ENCODE results near the gene ZFPM1.

ZFPM1 gene

DNA sequence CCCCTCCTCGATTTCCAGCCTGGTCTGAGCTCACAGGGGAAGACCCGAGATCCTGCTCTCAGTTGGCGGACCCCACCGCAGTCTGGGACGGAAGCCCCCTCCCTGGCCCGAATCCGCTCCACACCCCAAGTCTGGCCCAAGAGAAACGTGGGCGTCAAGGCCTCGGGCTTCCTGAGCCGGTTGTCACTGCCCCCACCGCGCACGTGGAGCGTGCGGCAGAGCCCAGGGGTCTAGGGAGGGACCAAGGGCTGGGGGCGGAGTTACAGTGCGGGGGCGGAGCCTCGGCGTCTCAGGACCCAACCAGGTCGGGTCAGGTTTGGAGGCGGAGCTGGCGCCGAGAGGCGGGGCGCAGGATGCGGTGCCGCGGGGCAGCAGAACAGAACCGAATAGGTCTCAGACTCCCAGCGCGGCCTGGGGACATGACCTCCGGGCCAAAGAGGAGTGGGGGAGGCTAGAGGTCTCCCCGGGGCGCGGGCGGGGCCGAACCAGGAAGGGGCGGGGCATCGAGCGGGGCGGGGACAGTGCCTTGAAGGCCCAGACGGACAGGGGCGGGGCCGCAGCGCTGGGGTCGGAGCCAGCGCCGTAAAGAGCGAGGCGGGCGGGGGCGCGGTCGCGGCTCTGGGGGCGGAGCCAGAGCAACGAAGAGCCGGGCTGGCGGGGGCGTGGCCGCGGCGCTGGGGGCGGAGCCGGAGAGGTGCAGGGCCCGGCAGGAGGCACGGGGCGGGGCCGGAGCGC, 431 bp upstream of the ZFPM1 start:
- peak; percentile 99 for DNase-seq

- peak; percentile 51 for DNase-seq
Observed at GRCh38 chr16:88453611-88454522, 787 bp downstream of the ZFPM1 start.

DNA sequence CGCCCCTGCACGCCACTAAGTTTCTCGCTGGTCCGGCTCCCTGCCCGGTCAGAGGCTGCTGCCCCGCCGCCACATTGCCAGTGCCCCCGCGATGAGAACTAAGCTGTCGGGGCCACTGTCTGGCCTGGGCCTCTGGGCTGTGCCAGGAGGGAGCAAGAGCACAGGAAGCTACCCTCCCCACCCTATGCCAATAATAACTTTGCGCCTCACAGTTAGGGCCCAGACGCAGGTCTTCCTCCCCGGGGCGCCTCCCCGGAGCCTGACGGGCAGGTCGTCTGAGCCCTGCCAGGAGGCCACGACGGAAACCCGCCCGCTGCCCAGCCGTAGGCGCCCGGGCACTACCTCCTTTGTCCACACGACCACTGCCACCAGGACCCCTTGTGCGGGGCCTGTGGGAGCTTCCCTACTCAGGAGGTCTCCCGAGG, 1.5 kb downstream of the ZFPM1 start:
- DNase-seq: peak; percentile 68

GRCh38 chr16:88455610-88456355, 2.7 kb downstream of the ZFPM1 start:
- peak; percentile 88 for DNase-seq

DNA sequence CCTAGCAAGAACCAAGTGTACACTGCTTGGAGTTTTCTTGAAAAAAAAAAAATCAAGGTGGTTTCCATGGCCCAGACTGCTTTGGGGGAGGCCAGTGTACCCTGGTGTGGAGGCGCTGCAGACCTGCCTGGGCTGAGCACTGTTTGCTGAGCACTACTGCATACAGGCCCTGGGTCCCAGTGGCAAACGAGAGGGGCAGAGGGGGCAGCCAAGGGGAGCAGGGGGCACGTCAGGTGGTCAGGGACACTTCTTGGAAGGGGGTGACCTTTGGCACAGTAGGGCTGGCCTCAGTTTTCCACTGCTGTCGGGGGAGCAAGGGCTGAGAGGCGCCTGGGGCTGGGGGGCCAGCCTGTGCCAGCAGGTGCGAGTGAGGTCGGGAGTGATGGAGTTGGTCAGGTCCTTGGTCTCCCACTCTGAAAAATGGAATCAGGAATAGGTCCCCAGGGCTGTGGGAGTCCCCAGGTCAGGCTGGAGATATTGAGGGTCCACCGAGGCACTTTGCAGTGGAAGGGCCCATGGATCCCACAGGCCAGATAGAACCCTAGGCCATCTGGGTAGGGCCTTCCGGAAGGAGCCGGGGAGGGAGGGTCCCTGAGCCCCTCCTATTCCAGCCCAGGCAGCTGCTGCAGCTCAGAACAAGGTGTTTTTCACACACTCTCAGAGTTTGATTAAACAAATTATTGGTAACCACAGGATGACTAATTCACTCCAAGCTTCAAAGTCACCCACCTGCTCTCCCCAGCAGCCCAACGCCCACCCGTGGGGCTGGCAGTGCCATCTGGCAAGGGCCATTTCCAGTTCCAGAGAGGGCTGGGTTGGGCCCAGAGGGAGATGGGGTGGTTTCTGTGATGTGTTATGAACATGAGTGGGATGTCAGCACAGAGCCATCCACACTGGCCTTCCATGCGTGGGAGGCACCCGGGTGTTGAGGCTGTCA, 3.5 kb downstream of the ZFPM1 start:
- DNase-seq: peak; percentile 49

- DNase-seq: no peak
Observed at GRCh38 chr16:88458039-88458772, 5.1 kb downstream of the ZFPM1 start.

DNA sequence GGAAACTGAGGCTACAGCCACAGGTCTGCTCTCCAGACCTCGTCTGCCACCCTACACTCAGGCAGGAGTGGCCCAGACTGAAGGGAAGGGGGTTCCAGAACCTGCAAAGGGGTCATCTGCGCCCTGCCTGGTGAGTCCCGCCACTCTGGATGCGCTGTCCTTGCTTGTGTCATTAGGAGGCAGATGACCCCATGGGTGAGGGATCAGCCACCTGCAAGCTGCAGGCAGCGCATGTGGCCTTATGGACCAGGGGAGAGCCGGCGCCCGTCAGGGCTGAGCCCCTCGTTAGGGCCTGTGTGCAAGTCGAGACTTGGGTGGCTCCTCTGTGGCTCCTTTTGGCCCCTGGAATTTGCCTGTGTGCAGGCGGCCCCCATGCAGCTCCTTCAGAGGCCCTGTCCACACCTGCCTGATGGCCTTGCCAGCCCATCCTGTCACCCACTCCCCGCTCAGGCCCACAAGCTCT, 5.7 kb downstream of the ZFPM1 start:
- DNase-seq: no peak

DNA sequence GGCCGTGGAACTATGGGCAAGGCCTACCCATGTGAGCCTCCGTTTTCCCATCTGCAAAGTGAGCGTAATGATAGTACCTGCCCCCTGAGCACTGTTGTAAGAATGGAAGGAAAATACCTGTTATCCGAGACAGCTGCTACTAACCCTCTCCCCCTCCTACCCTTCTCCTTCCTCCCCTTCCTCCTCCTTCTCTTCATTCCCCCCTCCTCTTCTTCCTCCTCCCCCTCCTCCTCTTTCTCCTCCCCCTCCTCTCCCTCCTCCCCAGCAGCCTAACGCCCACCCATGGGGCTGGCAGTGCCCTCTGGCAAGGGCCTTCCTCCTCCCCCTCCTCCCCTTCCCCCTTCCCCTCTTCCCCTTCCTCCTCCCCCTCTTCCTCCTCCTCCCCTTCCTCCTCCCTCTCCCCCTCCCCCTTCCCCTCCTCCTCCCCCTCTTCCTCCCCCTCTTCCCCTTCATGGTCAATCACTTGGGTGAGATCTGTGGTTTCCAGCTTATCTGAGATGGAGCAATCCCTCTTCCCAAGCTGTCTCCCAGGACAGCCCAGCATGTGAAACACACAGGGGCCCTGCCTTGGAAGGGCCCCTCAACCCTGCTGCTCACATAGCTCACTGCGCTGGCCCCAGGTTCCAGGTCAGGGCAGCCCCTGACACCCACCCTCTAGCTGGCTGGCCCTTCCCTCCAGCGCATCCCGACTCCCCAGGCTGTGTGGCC, 6.4 kb downstream of the ZFPM1 start:
- no peak for DNase-seq

GRCh38 chr16:88460496-88461330, 7.6 kb downstream of the ZFPM1 start:
- no peak for DNase-seq

- no peak for DNase-seq
Observed at GRCh38 chr16:88461331-88462269, 8.5 kb downstream of the ZFPM1 start.

DNA sequence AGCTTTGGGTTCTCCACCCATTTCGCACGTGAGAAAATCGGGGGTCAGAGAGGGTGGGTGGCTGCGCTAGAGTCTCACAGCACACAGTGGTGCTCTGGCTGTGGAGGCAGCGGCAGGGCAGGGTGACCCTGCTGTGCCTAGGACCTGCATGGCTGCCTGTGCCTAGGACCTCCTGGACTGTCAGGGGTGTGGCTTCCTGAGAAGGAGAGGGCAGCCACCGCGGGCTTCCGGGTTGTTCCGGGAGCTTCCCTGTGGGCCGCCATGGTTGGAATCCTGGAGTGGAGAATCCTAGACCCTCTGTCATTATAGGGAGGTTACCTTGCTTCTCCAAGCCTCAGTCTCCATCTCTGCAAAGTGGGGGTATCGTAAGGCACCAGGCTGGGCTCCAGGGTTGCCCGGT, 9.3 kb downstream of the ZFPM1 start:
- DNase-seq: no peak

- no peak for DNase-seq
Observed at GRCh38 chr16:88463411-88463810, 10.3 kb downstream of the ZFPM1 start.

DNA sequence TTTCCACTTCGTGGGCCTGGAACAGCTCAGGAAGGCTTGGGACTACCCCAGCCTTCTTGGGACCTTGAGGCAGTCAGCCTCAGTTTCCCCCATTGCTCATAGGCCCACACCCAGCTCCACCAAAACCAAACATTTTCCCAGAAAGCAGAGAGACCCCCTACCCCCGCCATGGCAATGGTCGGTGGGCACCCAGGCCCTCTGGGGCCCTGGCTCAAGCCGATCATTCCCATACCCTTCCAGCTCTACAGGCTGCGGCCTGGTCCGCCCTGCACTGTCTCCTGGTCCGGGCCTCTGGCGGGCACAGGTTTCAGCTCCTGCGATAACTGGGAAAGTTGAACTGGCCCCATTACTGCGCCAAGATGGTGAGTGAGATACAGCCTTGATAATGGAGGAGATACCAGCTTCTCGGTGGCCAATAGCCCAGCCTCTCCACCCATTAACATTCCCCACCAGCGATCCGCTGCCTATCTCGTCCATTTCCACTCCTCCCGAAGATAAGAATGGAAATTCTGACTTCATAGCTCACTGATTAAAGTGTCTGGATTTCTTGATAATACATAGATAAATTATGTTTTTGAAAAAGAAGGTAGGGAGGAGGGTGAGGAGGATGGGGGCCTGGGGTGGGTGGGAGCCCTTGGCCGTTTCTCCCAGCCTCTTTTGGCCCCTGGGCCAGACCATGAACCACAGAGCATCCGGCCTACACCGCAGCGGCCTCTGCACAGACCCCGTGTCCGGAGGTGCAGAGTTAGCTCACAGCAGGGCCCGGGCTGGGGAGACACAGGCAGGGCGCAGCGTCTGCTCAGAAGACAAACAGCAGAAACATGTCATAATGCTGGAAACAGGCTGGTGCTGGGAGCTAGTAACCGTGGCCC, 11.6 kb downstream of the ZFPM1 start:
- no peak for DNase-seq

DNA sequence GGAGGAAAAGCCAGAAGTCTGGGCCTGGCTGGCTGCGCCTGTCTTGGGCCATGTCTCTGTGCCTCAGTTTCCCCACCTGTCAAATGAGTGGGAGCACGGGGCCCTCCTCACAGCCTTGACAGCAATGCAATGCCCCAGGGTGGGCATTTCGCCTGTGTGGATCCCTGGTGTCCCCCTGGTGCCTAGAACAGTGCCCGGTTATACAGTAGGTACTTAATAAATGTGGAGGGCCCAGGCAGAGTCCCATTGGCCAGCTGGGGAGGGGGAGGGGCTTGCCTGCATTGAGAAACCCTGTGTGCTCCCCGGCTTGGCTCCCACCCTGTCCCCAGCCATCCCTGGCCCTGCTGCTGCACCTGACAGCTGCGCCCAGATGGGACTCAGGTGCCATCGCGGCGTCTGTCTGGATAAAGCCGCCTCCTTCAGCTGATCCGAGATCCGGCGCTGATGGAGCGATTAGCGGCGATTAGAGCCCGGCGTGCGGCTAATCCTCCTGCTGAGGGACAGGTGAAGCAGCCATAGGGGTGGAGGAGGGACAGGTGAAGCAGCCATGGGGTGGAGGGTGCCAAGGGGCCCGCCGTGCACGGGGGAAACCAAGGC, 12.4 kb downstream of the ZFPM1 start:
- DNase-seq: no peak

DNA sequence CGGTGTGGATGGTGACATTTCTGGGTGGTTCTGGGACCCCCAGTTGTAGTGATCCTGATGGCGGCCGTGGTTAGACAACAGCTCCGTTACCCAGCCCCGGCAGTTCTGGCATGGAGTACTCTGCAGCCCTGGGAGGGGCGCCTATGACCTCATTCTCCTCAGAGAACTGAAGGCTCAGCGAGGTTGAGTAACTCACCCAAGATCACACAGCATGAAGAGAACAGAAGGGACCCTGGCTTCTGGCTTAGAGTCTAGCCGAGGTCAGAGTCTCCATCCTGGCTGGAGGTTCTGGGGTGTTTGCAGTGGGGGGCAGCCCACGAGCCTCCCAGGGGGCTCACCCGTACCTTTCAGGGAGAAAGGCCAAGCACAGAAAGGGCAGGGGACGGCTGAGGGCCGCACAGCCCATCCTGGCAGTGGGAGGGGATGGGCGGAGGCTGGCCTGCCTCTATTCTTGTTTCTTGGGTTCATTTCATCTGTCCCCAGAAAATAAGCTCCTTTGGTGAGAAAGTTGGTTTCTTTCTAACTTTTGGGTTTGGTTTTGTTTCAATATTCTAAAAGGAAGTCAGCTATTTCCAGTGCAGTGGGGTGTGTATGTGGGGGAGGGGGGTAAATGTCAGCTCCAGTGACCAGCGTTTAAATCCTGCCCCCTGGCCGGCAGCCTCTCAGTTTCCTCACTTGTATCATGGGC, 13.2 kb downstream of the ZFPM1 start:
- DNase-seq: no peak

DNA sequence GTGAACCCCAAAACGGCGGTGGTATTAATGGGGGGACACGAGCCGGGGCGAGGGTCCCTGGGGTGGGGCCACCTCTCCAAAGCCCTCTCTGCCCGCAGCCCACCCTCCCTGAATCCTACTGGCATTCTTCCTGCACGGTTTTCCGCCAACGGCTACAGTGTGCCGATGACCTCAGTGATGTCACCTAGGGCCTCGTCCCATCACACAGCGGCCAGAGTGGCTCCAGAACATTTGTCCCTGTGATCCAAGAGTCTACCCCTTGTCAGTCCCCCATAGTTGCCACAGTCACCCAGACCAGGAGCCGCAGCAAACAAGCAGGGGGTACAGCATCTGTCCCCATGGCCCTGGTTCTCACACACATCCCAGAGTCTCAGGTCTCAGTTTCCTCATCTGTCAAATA, 13.9 kb downstream of the ZFPM1 start:
- no peak for DNase-seq
